ENCODE measurements around the gene PDLIM1. TPM values are rescaled to one million over a fixed set of nuclear protein-coding genes. Genes with fewer than 3 reads are reported as not detected.

Gene PDLIM1
- total and polyA plus RNA-seq, 2 experiments from 2014 or later: 111 to 233 TPM

DNA sequence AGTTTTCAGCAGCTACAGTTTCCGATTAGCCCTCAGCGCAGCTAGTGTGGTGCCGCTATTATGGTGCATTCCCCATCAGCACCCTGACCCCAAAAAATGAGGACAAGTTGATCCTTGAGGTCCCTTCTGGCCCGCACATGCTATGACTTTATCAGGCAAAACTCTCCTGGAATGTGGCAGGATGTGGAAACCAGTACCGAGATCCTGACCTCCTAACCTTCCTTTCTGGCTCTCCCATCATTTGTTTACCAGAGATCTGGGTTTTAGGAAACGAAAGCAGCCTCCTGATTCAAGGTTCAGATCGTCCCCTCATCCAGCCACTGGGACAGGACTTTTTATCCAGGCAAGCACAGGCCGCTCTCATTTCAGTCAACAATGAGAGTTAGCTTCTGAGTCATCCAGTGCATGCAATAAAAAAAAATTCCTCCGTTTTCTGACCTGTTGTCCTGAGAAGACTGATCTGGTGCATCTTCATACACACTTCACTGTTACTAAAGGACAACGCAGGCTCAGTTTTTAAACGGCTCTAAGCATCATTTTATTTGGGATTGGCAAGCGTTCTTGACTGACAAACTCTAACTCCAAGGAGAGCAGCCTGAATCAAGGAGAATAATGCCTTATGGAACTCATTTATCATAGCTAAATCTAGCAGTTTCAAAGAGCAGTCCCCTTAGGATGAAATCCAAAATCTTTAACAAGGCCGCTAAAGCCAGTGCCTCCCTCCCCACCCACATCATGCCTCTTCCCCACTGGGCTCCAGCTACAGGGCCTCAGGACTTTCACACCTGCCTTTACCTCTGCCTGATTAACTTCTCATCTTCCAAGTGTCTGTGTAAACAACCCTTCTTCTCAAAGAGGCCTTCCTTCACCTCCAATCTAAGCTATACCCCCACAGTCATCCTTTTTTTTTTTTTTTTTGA is 17.1 kb downstream of the PDLIM1 start:
- no peak for ATAC-seq
- TF ChIP-seq EZH2 (IDR thresholded peaks at IDR 0.05; ENCODE audit: low read depth, unreplicated experiment) (no peak), STAT1 (IDR thresholded peaks at IDR 0.05; ENCODE audit: unreplicated experiment) (no peak), ZNF114 (CRISPR knock-in tag; IDR thresholded peaks at IDR 0.05) (no peak), POLR2AphosphoS5 (IDR thresholded peaks at IDR 0.05; ENCODE audit: low read depth) (no peak), JUNB (IDR thresholded peaks at IDR 0.05; ENCODE audit: unreplicated experiment) (no peak), NANOG (IDR thresholded peaks at IDR 0.05; ENCODE audit: borderline replicate concordance) (no peak)
- TF ChIP-seq, protein P1, sequence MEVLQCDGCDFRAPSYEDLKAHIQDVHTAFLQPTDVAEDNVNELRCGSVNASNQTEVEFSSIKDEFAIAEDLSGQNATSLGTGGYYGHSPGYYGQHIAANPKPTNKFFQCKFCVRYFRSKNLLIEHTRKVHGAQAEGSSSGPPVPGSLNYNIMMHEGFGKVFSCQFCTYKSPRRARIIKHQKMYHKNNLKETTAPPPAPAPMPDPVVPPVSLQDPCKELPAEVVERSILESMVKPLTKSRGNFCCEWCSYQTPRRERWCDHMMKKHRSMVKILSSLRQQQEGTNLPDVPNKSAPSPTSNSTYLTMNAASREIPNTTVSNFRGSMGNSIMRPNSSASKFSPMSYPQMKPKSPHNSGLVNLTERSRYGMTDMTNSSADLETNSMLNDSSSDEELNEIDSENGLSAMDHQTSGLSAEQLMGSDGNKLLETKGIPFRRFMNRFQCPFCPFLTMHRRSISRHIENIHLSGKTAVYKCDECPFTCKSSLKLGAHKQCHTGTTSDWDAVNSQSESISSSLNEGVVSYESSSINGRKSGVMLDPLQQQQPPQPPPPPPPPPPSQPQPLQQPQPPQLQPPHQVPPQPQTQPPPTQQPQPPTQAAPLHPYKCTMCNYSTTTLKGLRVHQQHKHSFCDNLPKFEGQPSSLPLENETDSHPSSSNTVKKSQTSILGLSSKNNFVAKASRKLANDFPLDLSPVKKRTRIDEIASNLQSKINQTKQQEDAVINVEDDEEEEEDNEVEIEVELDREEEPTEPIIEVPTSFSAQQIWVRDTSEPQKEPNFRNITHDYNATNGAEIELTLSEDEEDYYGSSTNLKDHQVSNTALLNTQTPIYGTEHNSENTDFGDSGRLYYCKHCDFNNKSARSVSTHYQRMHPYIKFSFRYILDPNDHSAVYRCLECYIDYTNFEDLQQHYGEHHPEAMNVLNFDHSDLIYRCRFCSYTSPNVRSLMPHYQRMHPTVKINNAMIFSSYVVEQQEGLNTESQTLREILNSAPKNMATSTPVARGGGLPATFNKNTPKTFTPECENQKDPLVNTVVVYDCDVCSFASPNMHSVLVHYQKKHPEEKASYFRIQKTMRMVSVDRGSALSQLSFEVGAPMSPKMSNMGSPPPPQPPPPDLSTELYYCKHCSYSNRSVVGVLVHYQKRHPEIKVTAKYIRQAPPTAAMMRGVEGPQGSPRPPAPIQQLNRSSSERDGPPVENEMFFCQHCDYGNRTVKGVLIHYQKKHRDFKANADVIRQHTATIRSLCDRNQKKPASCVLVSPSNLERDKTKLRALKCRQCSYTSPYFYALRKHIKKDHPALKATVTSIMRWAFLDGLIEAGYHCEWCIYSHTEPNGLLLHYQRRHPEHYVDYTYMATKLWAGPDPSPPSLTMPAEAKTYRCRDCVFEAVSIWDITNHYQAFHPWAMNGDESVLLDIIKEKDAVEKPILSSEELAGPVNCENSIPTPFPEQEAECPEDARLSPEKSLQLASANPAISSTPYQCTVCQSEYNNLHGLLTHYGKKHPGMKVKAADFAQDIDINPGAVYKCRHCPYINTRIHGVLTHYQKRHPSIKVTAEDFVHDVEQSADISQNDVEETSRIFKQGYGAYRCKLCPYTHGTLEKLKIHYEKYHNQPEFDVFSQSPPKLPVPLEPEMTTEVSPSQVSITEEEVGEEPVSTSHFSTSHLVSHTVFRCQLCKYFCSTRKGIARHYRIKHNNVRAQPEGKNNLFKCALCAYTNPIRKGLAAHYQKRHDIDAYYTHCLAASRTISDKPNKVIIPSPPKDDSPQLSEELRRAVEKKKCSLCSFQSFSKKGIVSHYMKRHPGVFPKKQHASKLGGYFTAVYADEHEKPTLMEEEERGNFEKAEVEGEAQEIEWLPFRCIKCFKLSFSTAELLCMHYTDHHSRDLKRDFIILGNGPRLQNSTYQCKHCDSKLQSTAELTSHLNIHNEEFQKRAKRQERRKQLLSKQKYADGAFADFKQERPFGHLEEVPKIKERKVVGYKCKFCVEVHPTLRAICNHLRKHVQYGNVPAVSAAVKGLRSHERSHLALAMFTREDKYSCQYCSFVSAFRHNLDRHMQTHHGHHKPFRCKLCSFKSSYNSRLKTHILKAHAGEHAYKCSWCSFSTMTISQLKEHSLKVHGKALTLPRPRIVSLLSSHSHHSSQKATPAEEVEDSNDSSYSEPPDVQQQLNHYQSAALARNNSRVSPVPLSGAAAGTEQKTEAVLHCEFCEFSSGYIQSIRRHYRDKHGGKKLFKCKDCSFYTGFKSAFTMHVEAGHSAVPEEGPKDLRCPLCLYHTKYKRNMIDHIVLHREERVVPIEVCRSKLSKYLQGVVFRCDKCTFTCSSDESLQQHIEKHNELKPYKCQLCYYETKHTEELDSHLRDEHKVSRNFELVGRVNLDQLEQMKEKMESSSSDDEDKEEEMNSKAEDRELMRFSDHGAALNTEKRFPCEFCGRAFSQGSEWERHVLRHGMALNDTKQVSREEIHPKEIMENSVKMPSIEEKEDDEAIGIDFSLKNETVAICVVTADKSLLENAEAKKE (CRISPR knock-in tag; IDR thresholded peaks at IDR 0.05): no peak
- TF ChIP-seq, protein P2, sequence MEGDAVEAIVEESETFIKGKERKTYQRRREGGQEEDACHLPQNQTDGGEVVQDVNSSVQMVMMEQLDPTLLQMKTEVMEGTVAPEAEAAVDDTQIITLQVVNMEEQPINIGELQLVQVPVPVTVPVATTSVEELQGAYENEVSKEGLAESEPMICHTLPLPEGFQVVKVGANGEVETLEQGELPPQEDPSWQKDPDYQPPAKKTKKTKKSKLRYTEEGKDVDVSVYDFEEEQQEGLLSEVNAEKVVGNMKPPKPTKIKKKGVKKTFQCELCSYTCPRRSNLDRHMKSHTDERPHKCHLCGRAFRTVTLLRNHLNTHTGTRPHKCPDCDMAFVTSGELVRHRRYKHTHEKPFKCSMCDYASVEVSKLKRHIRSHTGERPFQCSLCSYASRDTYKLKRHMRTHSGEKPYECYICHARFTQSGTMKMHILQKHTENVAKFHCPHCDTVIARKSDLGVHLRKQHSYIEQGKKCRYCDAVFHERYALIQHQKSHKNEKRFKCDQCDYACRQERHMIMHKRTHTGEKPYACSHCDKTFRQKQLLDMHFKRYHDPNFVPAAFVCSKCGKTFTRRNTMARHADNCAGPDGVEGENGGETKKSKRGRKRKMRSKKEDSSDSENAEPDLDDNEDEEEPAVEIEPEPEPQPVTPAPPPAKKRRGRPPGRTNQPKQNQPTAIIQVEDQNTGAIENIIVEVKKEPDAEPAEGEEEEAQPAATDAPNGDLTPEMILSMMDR (conservative IDR thresholded peaks at IDR 0.05; ENCODE audit: low read depth in 2 of 2): no peak
- TF ChIP-seq, protein P3, sequence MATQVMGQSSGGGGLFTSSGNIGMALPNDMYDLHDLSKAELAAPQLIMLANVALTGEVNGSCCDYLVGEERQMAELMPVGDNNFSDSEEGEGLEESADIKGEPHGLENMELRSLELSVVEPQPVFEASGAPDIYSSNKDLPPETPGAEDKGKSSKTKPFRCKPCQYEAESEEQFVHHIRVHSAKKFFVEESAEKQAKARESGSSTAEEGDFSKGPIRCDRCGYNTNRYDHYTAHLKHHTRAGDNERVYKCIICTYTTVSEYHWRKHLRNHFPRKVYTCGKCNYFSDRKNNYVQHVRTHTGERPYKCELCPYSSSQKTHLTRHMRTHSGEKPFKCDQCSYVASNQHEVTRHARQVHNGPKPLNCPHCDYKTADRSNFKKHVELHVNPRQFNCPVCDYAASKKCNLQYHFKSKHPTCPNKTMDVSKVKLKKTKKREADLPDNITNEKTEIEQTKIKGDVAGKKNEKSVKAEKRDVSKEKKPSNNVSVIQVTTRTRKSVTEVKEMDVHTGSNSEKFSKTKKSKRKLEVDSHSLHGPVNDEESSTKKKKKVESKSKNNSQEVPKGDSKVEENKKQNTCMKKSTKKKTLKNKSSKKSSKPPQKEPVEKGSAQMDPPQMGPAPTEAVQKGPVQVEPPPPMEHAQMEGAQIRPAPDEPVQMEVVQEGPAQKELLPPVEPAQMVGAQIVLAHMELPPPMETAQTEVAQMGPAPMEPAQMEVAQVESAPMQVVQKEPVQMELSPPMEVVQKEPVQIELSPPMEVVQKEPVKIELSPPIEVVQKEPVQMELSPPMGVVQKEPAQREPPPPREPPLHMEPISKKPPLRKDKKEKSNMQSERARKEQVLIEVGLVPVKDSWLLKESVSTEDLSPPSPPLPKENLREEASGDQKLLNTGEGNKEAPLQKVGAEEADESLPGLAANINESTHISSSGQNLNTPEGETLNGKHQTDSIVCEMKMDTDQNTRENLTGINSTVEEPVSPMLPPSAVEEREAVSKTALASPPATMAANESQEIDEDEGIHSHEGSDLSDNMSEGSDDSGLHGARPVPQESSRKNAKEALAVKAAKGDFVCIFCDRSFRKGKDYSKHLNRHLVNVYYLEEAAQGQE (IDR thresholded peaks at IDR 0.05; ENCODE audit: unreplicated experiment): no peak
- no peak for DNase-seq (ENCODE audit: low spot score)
- Mint-ChIP-seq H3K4me1 (peaks cover 23% of the 10 kb centered on the region), H3K9me3 (0 out of 3 replicates have a peak, but pooled peaks cover 4% of the 10 kb centered on the region), H3K27me3 (ENCODE audit: insufficient read depth, low read depth, poor library complexity) (peaks cover 3% of the 10 kb centered on the region), H3K27ac (peak overlapping the region; percentile 84; the same call in 1 of the 2 replicates), H3K4me3 (no peak overlapping the region), H3K36me3 (ENCODE audit: low read depth) (peaks cover 18% of the 10 kb centered on the region)
- Histone ChIP-seq H3K79me2 (replicated peaks; ENCODE audit: insufficient read depth) (peaks cover 61% of the 10 kb centered on the region), H2AFZ (no peak overlapping the region), H3K9me2 (ENCODE audit: insufficient read depth) (no peaks in the 10 kb centered on the region), H3K36me3 (ENCODE audit: insufficient read depth) (peaks cover 4% of the 10 kb centered on the region), H4K20me1 (replicated peaks; ENCODE audit: insufficient read depth) (peaks cover 15% of the 10 kb centered on the region), H3K4me3 (no peak overlapping the region), H3K27me3 (ENCODE audit: insufficient read depth) (no peaks in the 10 kb centered on the region), H3K27ac (ENCODE audit: low read depth) (peak overlapping the region; percentile 70), H3F3A (replicated peaks; ENCODE audit: low read depth) (0 out of 2 replicates have a peak, but pooled peaks cover 4% of the 10 kb centered on the region), H3K4me2 (no peak overlapping the region), H3K4me1 (ENCODE audit: insufficient read depth) (peaks cover 23% of the 10 kb centered on the region)
